Measurements from ENCODE around the gene RRBP1. TPM values are rescaled to one million over a fixed set of nuclear protein-coding genes. Genes with fewer than 3 reads are reported as not detected.

RRBP1 gene
- total and polyA plus RNA-seq, 2 of the 4 experiments (the other 2 are of a cell fraction), result 90.2 to 136 TPM

DNA sequence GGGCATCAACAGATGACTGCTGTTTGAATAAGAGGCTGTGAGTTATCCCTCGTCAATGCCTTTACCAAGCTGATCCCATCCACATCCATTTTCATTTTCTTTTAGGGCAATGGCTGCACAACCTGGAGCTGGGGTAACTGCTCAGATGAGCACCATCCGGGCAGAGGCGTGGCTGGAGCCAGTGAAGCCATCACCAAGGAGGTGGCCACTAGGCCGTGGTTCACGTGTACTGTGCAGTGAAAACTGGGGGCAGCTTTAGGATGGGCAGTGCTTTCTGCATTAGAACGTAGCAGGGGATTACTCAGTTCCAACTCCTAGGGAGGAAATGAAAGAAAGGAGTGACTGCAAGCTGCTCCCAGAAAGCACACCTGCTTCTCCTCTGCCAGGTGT lies 51.2 kb downstream of the RRBP1 start:
- no peak overlapping the region for H2AFZ ChIP-seq (replicated peaks; ENCODE audit: low read length, poor library complexity)
- H3K79me1 ChIP-seq (ENCODE audit: low read depth in 1 of 2, low read length in 2 of 2), result peaks cover 37 to 99% of the 10 kb centered on the region in 2 experiments
- no peak overlapping the region for H2BK5ac ChIP-seq (ENCODE audit: low read depth, low read length, poor library complexity, severe bottlenecking)
- no peaks in the 10 kb centered on the region for H3K9me3 ChIP-seq (ENCODE audit: control insufficient read depth, insufficient read depth, low read length)
- no peak overlapping the region for H3K23ac ChIP-seq (ENCODE audit: low read depth, low read length)
- no peak for DNase-seq
- no peak overlapping the region for H2AK5ac ChIP-seq (ENCODE audit: low read depth, low read length)
- no peak overlapping the region for H4K8ac ChIP-seq (ENCODE audit: low read depth in 2 of 2, low read length in 2 of 2)
- BruUV-seq (replicated peaks), result no TSS peak
- no peak overlapping the region for H3K4ac ChIP-seq (ENCODE audit: low read depth, low read length)
- no peak overlapping the region for H3K18ac ChIP-seq (ENCODE audit: low read depth, low read length)
- no peak overlapping the region for H2BK20ac ChIP-seq (ENCODE audit: low read depth, low read length)
- H3K4me2 ChIP-seq (ENCODE audit: low read depth, low read length), result no peak overlapping the region
- TF ChIP-seq CTCF (conservative IDR thresholded peaks at IDR 0.05; ENCODE audit: low read depth, low read length), result no peak
- no peak for TF ChIP-seq MAZ (IDR thresholded peaks at IDR 0.05; ENCODE audit: borderline replicate concordance, low read depth, low read length)
- no peak for TF ChIP-seq BHLHE40 (IDR thresholded peaks at IDR 0.05; ENCODE audit: low read depth, low read length)
- H3K27ac ChIP-seq (ENCODE audit: insufficient read depth, low read length), result no peak overlapping the region
- H3K14ac ChIP-seq (replicated peaks; ENCODE audit: low read depth, low read length), result no peak overlapping the region
- no CpG with 5 or more reads among the region's 6 CpGs for WGBS, 2 experiments (ENCODE audit: extremely low coverage in 2 of 2, insufficient read length in 1 of 2)
- H2BK120ac ChIP-seq (ENCODE audit: low read depth, low read length), result no peak overlapping the region
- peaks cover 99% of the 10 kb centered on the region for H3K36me3 ChIP-seq (ENCODE audit: control insufficient read depth, insufficient read depth, low read length)
- H4K20me1 ChIP-seq (ENCODE audit: insufficient read depth, low read length), result peaks cover 93% of the 10 kb centered on the region
- no peaks in the 10 kb centered on the region for H3K27me3 ChIP-seq (ENCODE audit: control insufficient read depth, insufficient read depth, low read length)
- H2AK9ac ChIP-seq (replicated peaks; ENCODE audit: low read depth, low read length, poor library complexity), result peak overlapping the region; percentile 79
- POLR2A ChIA-PET (ENCODE audit: unreplicated experiment), result no interaction called here
- in situ Hi-C loops (cut with MboI; ENCODE audit: low sequenced_read_pairs), result loop anchor here (25.0 kb wide), 1 partner anchor 506 kb away; the partner anchor contains the start of genes KAT14 and PET117
- H4K91ac ChIP-seq (ENCODE audit: insufficient read depth, low read depth, low read length), result no peak overlapping the region
- no peaks in the 10 kb centered on the region for H3K9me1 ChIP-seq (ENCODE audit: insufficient read depth, low read length)
- no peak overlapping the region for H4K5ac ChIP-seq (ENCODE audit: low read depth, low read length)
- no peak for ATAC-seq (ENCODE audit: low read depth)
- no peak overlapping the region for H3K56ac ChIP-seq (ENCODE audit: extremely low read depth, insufficient read depth, low read length)
- H3K4me3 ChIP-seq (ENCODE audit: insufficient read depth, low read depth, low read length), result no peak overlapping the region
- no peaks in the 10 kb centered on the region; the same call in 1 of the 2 replicates for H3K4me1 ChIP-seq (ENCODE audit: control insufficient read depth, insufficient read depth, low read length)
- intact Hi-C loops (cut with micrococcal nuclease), result no loop called here
- CTCF ChIA-PET, result no interaction called here
- no peak overlapping the region for H2BK15ac ChIP-seq (ENCODE audit: low read depth, low read length)
- H3K9ac ChIP-seq (ENCODE audit: low read depth, low read length), result no peak overlapping the region
- dilution Hi-C loops (cut with HindIII; ENCODE audit: low sequenced_read_pairs, unreplicated experiment), result no loop called here
